WTC11 (cell line): ENCODE results near the gene CGA. TPM values are rescaled to one million over a fixed set of nuclear protein-coding genes. Genes with fewer than 3 reads are reported as not detected.

Experiments
- ATAC-seq: fragments of 200-7000 bp; cut with Tn5 transposase; 2 replicates; pipeline ENCODE4 v1.10.0; 2021; ENCODE audit warnings: mild to moderate bottlenecking, moderate library complexity
- CTCF ChIA-PET: fragments of 300-600 bp; sonication (Branson Sonifier 250); formaldehyde crosslinking; loops from one replicate; lab custom pipeline; 2021; ENCODE audit warnings: antibody characterized with exemption; lab: Charles Lee
- POLR2A ChIA-PET: fragments of 350-600 bp; sonication (Branson Sonifier 250); formaldehyde crosslinking; loops from one replicate; lab custom pipeline; 2021; ENCODE audit warnings: antibody characterized with exemption; lab: Charles Lee
- DNase-seq: peaks from one replicate; pipeline ENCODE4 v3.0.0; 2021; ENCODE audit warnings: low spot score
- H3K27ac Mint-ChIP-seq: 2 replicates; pipeline ENCODE4 v1.8.0; 2021; ENCODE audit warnings: mixed read lengths
- H3K27me3 Mint-ChIP-seq: 2 replicates; pipeline ENCODE4 v1.8.0; 2021; ENCODE audit warnings: low read depth, mild to moderate bottlenecking, moderate library complexity, mixed read lengths
- H3K36me3 Mint-ChIP-seq: 2 replicates; pipeline ENCODE4 v1.8.0; 2021; ENCODE audit warnings: mixed read lengths
- H3K4me1 Mint-ChIP-seq: 2 replicates; pipeline ENCODE4 v1.8.0; 2022; ENCODE audit warnings: mixed read lengths
- H3K4me3 Mint-ChIP-seq: 2 replicates; pipeline ENCODE4 v1.8.0; 2021; ENCODE audit warnings: mild to moderate bottlenecking, moderate library complexity, mixed read lengths
- H3K9me3 Mint-ChIP-seq: 2 replicates; pipeline ENCODE4 v1.8.0; 2021; ENCODE audit warnings: mixed read lengths
- FOXP1 ChIP-seq: sonication (generic); formaldehyde crosslinking; IDR thresholded peaks from 2 replicates; pipeline ENCODE4 v1.8.0; 2022; ENCODE audit warnings: missing genetic modification reagents, mild to moderate bottlenecking, moderate library complexity, borderline replicate concordance
- GABPB1 ChIP-seq: sonication (generic); formaldehyde crosslinking; IDR thresholded peaks from 2 replicates; pipeline ENCODE4 v1.8.1; 2023; ENCODE audit warnings: mild to moderate bottlenecking, missing genetic modification reagents
- NFATC4 ChIP-seq: fragments of 250-450 bp; sonication (Bioruptor Pico); IDR thresholded peaks from 2 replicates; pipeline ENCODE4 v1.9.0; 2021; ENCODE audit warnings: mild to moderate bottlenecking
- NR1H2 ChIP-seq: sonication (generic); formaldehyde crosslinking; IDR thresholded peaks from 2 replicates; pipeline ENCODE4 v1.9.0; 2021; ENCODE audit warnings: mild to moderate bottlenecking, moderate library complexity, missing genetic modification reagents
- PRRX2 ChIP-seq: fragments of 250-450 bp; sonication (Bioruptor Pico); IDR thresholded peaks from 2 replicates; pipeline ENCODE4 v1.8.0; 2021; ENCODE audit warnings: mild to moderate bottlenecking
- TEAD1 ChIP-seq: sonication (generic); formaldehyde crosslinking; IDR thresholded peaks from 2 replicates; pipeline ENCODE4 v1.8.0; 2022; ENCODE audit warnings: mild to moderate bottlenecking, missing genetic modification reagents
- ZNF219 ChIP-seq: sonication (generic); formaldehyde crosslinking; IDR thresholded peaks from 2 replicates; pipeline ENCODE4 v1.8.0; 2023; ENCODE audit warnings: missing genetic modification reagents, mild to moderate bottlenecking, borderline replicate concordance
- total RNA-seq: library from RNA; stranded (reverse); gene quantifications from 3 replicates; pipeline ENCODE4 v1.2.3, GENCODE V29; 2021
- TF ChIP-seq, protein P1 (sequence below): sonication (generic); formaldehyde crosslinking; IDR thresholded peaks from 2 replicates; pipeline ENCODE4 v1.8.0; 2022; ENCODE audit warnings: mild to moderate bottlenecking, missing genetic modification reagents
- TF ChIP-seq, protein P2 (sequence below): sonication (generic); formaldehyde crosslinking; IDR thresholded peaks from 2 replicates; pipeline ENCODE4 v1.8.0; 2023; ENCODE audit warnings: mild to moderate bottlenecking, missing genetic modification reagents
- TF ChIP-seq, protein P3 (sequence below): sonication (generic); formaldehyde crosslinking; IDR thresholded peaks from 2 replicates; pipeline ENCODE4 v1.8.1; 2022; ENCODE audit warnings: mild to moderate bottlenecking, missing genetic modification reagents, moderate library complexity, borderline replicate concordance
- TF ChIP-seq, protein P4 (sequence below): sonication (generic); formaldehyde crosslinking; IDR thresholded peaks from 2 replicates; pipeline ENCODE4 v1.8.0; 2023; ENCODE audit warnings: missing genetic modification reagents
- TF ChIP-seq, protein P5 (sequence below): sonication (generic); formaldehyde crosslinking; IDR thresholded peaks from 2 replicates; pipeline ENCODE4 v1.8.1; 2023; ENCODE audit warnings: mild to moderate bottlenecking, moderate library complexity, missing genetic modification reagents

The CGA gene
- total RNA-seq, 1 experiment from 2014 or later: not detected

DNA sequence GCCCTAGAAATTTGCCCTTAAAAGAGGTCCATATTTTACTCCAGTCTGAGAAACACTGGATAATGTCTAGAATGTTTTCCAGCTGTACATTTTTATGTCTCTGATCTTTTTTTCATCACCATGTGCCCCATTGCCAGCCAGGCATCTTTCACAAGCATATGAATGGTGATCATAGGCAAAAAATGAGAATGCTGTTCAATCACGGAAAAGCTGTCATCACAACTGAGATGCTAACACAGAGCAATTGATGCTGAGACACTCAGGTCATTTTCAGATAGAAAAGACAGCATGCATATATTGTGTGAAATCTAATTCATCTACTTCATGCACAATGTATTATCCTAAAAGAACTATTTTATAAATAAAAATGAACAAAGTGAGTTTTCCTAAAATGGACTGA is 41.6 kb downstream of the CGA start:
- CTCF ChIA-PET: interaction anchor here (1.0 kb wide), 1 partner anchor 14 kb away, joined by 6 read pairs; no protein-coding TSS in a partner anchor
- H3K9me3 Mint-ChIP-seq: no peaks in the 10 kb centered on the region

DNA sequence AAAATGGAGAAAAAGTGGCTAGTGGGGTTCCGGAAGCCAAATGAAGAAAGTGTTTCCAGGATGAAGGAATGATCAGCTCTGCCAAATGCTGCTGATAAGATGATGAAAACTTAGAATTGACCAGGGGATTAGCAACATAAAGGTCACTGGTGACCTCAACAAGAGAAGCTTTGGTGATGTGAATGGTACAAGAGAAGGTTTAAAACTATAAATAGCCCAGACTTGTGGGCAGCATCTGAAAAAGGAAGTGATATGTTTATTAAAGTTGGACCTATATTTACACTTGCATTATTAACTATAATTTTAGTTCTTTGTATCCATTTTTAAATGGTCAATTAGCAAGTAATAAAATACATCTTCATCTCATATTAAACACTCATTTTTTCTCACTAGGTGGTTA is 45.1 kb downstream of the CGA start:
- ATAC-seq: no peak
- Mint-ChIP-seq H3K36me3 (no peaks in the 10 kb centered on the region), H3K4me3 (no peak overlapping the region), H3K4me1 (no peaks in the 10 kb centered on the region), H3K27ac (no peak overlapping the region), H3K27me3 (0 out of 2 replicates have a peak, but pooled peaks cover 3% of the 10 kb centered on the region)
- DNase-seq: no peak
- ChIA-PET CTCF (no interaction called here), POLR2A (no interaction called here)
- TF ChIP-seq, protein P1, sequence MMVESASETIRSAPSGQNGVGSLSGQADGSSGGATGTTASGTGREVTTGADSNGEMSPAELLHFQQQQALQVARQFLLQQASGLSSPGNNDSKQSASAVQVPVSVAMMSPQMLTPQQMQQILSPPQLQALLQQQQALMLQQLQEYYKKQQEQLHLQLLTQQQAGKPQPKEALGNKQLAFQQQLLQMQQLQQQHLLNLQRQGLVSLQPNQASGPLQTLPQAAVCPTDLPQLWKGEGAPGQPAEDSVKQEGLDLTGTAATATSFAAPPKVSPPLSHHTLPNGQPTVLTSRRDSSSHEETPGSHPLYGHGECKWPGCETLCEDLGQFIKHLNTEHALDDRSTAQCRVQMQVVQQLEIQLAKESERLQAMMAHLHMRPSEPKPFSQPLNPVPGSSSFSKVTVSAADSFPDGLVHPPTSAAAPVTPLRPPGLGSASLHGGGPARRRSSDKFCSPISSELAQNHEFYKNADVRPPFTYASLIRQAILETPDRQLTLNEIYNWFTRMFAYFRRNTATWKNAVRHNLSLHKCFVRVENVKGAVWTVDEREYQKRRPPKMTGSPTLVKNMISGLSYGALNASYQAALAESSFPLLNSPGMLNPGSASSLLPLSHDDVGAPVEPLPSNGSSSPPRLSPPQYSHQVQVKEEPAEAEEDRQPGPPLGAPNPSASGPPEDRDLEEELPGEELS (CRISPR knock-in tag): no peak
- TF ChIP-seq, protein P2, sequence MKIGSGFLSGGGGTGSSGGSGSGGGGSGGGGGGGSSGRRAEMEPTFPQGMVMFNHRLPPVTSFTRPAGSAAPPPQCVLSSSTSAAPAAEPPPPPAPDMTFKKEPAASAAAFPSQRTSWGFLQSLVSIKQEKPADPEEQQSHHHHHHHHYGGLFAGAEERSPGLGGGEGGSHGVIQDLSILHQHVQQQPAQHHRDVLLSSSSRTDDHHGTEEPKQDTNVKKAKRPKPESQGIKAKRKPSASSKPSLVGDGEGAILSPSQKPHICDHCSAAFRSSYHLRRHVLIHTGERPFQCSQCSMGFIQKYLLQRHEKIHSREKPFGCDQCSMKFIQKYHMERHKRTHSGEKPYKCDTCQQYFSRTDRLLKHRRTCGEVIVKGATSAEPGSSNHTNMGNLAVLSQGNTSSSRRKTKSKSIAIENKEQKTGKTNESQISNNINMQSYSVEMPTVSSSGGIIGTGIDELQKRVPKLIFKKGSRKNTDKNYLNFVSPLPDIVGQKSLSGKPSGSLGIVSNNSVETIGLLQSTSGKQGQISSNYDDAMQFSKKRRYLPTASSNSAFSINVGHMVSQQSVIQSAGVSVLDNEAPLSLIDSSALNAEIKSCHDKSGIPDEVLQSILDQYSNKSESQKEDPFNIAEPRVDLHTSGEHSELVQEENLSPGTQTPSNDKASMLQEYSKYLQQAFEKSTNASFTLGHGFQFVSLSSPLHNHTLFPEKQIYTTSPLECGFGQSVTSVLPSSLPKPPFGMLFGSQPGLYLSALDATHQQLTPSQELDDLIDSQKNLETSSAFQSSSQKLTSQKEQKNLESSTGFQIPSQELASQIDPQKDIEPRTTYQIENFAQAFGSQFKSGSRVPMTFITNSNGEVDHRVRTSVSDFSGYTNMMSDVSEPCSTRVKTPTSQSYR (CRISPR knock-in tag): no peak
- TF ChIP-seq, protein P3, sequence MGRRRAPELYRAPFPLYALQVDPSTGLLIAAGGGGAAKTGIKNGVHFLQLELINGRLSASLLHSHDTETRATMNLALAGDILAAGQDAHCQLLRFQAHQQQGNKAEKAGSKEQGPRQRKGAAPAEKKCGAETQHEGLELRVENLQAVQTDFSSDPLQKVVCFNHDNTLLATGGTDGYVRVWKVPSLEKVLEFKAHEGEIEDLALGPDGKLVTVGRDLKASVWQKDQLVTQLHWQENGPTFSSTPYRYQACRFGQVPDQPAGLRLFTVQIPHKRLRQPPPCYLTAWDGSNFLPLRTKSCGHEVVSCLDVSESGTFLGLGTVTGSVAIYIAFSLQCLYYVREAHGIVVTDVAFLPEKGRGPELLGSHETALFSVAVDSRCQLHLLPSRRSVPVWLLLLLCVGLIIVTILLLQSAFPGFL (CRISPR knock-in tag): no peak
- TF ChIP-seq, protein P4, sequence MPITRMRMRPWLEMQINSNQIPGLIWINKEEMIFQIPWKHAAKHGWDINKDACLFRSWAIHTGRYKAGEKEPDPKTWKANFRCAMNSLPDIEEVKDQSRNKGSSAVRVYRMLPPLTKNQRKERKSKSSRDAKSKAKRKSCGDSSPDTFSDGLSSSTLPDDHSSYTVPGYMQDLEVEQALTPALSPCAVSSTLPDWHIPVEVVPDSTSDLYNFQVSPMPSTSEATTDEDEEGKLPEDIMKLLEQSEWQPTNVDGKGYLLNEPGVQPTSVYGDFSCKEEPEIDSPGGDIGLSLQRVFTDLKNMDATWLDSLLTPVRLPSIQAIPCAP: no peak
- TF ChIP-seq, protein P5, sequence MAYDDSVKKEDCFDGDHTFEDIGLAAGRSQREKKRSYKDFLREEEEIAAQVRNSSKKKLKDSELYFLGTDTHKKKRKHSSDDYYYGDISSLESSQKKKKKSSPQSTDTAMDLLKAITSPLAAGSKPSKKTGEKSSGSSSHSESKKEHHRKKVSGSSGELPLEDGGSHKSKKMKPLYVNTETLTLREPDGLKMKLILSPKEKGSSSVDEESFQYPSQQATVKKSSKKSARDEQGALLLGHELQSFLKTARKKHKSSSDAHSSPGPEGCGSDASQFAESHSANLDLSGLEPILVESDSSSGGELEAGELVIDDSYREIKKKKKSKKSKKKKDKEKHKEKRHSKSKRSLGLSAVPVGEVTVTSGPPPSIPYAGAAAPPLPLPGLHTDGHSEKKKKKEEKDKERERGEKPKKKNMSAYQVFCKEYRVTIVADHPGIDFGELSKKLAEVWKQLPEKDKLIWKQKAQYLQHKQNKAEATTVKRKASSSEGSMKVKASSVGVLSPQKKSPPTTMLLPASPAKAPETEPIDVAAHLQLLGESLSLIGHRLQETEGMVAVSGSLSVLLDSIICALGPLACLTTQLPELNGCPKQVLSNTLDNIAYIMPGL (CRISPR knock-in tag): no peak
- TF ChIP-seq FOXP1 (no peak), NR1H2 (CRISPR knock-in tag) (no peak), NFATC4 (CRISPR knock-in tag) (no peak), GABPB1 (CRISPR knock-in tag) (no peak), TEAD1 (CRISPR knock-in tag) (no peak)
- TF ChIP-seq, all 79 proteins: peak for 0
- no peaks in the 10 kb centered on the region for H3K9me3 Mint-ChIP-seq

More for the DNA sequence above, 41.6 kb downstream of the CGA start:
- POLR2A ChIA-PET: no interaction called here
- DNase-seq (no peak), ATAC-seq (no peak)
- H3K27me3 Mint-ChIP-seq: no peaks in the 10 kb centered on the region
- H3K27ac Mint-ChIP-seq: no peak overlapping the region
- no peak overlapping the region for H3K4me3 Mint-ChIP-seq
- peaks cover 1% of the 10 kb centered on the region; the same call in 1 of the 2 replicates for H3K4me1 Mint-ChIP-seq
- TF ChIP-seq PRRX2 (CRISPR knock-in tag) (no peak), ZNF219 (CRISPR knock-in tag) (no peak)
- TF ChIP-seq, protein P3 (CRISPR knock-in tag): no peak
- H3K36me3 Mint-ChIP-seq: no peaks in the 10 kb centered on the region
